Effector CD4-positive, alpha-beta T cell (primary cell): ENCODE results near the gene FA2H.

Experiments
- DNase-seq: peaks from one replicate; pipeline ENCODE4 v3.0.0-alpha.2; 2020

FA2H gene

DNA sequence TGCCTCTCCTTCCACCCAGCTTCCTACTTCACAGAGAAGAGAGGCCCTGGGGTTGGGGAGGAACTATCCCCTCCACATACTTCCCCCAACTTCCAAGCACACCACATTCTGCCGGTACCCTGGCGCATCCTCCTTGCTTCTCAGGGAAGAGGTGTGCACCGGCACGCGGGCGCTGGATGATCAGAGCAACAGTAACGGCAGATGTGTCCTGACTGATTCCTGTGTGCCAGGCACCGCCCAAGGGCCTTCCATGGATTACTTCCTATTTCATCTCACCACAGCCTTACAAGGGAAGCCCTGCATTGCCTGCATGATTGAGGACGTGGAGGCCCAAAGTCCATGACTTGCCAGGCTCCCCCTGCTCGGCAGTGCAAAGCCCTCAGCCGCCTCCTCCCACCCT lies 52.9 kb downstream of the FA2H start:
- no peak for DNase-seq

DNA sequence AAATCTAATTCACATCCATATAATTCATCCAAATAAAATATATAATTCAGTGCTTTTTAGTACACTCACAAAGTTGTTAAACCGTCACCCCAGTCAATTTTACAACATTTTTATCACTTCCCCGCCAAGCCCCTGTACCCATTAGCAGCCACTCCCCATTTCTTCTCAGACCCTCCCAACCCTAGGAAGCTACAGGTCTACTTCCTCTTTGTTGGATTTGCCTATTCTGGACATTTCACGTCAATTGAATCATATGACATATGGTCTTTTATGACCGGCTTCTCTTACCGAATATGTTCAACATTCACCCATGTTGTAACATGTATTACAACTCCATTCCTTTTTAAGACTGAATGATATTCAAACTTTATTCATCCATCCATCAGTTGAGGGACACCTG lies 54.0 kb downstream of the FA2H start:
- no peak for DNase-seq

DNA sequence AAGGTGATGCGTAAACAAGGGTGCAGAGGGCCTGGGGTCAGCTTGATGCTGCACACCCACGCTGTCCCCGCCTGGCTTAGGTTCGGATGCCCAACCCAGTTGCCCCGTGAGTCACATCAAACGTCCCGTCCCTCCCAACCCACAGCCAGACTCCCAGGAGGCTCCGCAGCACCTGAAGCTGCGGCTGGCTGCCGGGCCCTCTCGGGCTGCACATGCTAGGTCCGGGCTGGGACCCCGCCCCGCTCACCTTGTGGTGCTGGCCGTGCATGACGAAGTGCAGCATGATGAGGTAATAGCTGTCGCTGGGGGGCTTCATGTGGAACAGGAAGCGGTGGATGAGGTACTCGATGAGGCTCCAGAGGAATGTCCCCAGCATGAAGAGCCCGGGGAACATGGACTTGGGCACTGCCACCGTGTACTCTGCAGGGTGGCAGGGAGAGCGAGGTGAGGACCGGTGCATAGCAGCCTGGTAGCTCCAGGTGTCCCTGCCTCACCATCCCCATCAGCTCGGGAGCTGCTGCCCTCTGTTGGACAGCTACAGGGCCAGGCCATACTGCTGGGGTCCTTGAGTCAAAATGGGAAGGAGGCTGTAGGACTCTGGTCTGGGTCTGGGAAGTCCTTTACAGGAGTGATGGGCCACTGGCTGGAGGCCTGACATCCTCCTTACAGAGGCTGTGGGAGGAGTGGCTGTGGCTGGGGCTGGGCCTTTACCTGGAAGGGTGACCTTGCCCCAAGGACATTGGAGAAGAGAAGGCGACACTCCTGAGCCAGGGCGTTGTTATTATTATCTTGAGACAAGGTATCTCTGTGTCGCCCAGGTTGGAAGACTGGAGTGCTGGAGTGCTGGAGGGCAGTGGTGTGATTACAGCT lies 55.6 kb downstream of the FA2H start:
- DNase-seq: no peak

DNA sequence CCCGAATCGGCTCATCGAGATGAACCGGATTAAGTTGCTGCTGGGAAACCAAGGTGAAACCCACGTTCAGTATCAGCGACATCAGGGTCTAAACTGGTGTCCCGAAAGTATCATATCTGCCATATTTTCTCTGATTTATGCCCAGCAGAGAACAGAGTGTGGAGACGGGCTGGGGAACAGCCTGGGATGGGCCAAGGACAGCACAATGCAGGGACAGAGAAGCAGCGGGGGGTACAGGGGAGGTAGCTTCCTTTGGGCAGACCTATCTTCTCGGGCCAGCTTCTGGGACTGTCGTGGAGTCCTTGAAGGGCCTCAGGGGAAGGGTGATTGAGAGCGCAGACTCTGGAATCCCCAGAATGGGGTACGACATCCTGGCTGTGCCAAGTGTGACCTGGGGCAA lies 56.5 kb downstream of the FA2H start:
- DNase-seq: no peak

DNA sequence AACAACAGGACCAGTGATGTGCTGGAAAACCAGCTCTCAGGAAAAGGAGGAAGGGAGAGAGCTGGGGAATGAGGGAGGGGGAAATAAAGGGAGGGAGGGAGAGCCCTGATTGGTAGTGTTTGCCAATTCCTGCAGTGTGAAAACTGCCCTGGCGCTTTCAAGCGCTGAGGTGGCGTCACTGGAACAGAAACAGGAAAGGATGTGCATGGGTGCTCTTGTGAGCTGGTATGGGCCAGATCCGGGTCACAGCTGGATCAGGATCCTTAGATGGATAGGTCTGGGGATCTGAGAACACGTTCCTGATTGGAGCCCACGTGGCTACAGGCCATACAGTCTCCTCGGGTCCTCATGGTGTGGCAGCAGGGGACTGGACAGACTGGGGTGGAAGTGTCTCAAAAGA lies 57.3 kb downstream of the FA2H start:
- DNase-seq: no peak

DNA sequence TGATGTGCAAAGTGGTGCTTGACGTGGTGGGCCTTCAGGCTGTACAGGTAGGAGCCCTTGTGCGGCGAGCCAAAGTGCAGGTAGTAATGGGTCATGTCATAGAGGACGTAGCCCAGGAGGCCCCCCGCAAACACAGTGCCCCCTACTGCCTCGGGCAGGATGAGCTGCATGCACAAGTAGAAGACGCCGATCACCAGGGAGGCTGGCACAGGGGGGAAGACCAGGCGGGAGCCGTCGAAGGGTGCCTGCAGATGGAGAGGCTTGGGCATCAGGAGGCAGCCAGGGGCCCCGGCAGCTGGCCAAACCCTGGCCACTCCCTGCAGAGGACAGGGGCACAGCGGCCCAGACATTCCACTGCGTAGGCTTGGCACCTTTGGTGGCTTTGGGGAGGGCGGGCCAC lies 58.3 kb downstream of the FA2H start:
- no peak for DNase-seq

DNA sequence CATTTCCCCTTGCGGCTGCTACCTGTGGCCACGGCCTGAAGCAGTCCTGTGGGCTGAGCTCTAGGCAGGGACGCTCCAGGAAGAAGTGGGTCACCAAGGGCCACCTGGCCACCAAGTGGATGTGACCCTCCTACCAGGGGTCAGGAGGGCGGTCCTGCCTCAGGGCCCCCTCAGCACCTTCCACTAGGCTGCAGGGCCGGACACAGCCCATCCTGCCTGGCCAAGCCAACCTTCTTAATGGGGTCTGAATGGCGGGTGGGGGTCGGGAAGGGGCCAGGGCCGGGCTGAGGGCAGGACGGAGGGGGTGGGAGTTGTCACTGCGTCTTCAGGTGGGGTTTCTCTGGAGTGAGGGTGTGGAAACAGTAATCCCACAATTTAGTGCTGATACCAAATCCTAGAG lies 60.7 kb downstream of the FA2H start:
- no peak for DNase-seq

DNA sequence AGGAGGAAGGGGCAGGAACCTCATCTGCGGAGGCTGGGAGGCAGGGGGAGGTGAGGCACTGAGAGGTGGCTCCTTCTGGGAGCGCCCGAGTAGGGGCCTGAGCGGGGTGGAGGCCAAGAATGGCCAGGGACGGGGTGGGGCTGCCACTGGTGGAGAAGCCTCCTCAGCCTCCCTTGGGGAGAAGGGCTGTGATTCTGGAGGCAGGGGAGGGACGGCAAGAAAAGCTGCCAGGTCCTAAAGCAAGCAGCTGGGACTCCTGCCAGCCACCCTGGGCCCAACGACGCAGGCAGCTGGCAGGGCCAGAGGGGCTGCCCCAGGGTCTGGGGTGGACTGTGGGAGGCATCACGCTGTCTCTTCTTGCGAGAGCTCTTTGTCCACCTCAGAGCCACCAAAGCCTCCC lies 61.3 kb downstream of the FA2H start:
- no peak for DNase-seq

DNA sequence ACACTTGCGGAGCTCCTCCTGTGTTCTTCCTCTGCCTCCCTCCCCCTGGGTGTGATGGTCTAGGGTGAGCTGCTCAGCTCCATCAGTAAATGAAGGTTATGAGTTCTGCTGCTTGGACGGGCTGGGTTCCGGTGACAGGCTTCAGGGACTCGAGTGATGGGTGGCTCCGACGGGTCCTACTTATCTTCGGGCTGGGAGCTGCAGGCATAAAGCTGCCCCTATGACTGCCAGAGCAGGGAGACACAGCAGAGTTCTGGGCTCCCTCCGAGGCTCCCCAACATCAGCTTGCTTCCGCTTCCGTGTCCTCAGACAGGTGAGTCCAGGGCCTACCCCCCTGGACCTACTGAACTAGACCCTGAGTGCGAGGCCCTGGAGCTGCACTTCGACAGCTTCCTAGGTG lies 62.7 kb downstream of the FA2H start:
- DNase-seq: no peak

DNA sequence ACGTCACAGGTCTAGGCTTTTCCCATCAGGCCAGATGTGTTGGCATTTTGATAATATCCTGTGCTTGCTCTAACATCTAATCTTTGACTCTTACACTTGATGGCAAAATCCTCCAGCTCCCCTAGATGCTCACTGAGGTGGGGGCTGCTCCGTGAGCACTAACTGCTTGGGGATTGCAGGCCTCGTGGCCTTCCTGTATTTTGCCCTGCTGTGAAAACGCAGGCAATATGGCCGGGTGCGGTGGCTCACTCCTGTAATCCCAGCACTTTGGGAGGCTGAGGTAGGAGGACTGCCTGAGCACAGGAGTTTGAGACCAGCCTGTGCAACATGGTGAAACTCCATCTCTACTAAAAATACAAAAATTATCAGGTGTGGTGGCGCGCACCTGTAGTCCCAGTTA lies 64.2 kb downstream of the FA2H start:
- DNase-seq: no peak

DNA sequence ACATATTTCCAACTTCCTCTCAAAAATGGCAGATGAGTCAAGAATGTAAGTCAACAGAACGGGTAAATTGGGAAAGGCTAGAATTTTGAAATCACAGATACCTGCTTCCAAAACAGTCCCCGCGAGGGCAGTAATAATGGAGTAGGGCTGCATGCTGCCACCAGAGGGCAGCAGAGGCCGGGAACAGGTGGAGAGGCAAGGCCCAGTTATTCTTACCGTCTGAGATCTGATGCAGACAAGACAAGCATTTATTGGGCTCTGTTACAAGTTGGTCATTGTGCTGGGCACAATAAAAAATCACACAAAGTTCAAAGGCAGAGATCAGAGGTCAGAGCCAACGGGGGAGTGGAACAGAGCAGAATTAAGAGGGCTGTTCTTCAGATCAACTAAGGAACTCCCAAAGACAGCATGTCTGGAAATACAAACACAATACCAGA lies 65.2 kb downstream of the FA2H start:
- peak; percentile 75 for DNase-seq

DNA sequence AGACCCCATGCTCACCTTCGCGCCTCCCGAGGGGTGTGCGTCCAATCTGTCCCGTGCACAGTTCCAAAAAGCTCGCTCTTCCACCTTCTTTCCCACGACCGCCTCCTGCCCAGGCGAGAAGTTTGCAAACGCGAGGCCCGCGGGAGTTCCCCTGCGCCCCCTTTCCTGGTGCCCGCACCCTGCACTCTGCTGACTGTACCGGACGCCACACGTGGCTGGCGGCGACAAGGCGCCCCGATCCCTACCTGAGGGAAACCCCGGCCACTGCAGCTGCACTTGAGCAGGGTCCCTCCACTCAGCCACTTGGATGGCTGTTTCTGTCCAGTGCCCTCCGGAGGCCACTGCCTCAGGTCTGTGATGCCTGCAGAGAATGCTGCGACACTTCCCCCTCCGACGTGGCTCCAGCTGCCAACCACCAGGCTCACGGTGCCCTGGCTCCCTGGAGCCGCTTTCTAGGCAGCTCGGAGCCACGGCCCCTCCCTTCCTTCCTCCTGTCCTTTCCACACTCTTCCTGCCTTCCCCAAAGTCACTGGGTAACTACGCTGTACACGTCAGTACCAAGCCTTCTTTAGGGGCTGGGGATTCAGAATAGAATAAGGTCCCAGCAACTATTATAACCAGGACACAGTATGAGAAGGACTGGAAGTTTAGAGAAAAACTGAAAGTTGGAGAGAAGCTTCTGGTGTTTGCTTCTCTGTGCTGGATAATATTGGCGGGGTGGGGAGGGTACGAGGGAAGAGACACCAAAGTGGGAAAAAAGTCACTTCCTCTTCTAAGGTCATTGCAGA lies 74.0 kb downstream of the FA2H start, which contains the start of gene MLKL:
TSS of gene MLKL (minus strand) at position 425 of the 788 bp plus-strand sequence. CDS start 5,105 bp downstream, outside the sequence.
- peak; percentile 53 for DNase-seq

DNA sequence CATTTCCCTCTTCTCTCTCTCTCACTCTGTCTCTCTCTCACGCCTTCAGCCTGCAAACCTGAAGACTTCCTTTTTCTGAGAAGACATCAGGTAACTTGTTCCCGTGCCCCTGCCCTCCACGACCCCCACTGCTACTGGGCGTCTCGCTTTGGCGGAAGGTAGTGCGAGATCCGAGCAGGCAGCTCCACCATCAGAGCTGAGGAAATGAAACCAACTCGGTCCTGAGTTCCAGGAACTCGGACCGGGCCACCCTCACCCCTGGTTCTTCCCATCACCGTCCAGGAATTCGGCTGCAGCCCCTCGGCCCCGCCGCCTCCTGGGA lies 74.5 kb downstream of the FA2H start:
- no peak for DNase-seq

DNA sequence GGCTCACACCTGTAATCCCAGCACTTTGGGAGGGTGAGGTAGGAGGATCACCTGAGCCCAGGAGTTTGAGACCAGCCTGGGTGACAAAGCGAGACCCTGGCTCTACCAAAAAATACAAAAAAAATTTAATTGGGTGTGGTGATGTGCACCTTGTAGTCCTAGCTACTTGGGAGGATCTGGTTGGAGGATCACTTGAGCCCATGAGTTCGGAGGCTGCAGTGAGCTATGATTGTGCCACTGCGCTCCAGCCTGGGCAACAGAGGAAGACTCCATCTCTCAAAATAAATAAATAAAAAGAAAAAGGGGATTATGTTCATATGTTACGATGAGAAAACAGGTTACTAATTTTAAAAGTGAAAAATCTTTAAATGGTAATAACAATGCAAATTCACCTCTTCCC lies 75.0 kb downstream of the FA2H start:
- DNase-seq: no peak

DNA sequence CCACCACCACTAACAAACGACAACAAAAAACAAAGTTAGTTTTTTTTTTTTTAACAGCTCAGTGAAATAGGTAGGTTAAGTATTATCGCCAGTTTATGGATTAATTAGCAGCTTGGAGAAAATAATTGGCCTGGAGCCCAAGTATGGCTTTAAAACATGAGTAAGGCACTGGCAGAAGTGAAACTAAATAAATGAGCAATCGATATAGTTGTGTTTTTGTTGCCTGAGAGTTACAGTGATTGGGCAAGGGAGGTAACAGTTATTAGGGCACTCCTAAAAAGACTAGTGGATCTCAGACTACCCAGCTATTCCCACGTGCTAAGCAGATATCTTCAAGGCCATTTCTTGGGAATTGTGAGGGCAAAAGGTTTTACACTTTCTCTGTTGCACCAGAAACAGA lies 76.4 kb downstream of the FA2H start:
- no peak for DNase-seq

DNA sequence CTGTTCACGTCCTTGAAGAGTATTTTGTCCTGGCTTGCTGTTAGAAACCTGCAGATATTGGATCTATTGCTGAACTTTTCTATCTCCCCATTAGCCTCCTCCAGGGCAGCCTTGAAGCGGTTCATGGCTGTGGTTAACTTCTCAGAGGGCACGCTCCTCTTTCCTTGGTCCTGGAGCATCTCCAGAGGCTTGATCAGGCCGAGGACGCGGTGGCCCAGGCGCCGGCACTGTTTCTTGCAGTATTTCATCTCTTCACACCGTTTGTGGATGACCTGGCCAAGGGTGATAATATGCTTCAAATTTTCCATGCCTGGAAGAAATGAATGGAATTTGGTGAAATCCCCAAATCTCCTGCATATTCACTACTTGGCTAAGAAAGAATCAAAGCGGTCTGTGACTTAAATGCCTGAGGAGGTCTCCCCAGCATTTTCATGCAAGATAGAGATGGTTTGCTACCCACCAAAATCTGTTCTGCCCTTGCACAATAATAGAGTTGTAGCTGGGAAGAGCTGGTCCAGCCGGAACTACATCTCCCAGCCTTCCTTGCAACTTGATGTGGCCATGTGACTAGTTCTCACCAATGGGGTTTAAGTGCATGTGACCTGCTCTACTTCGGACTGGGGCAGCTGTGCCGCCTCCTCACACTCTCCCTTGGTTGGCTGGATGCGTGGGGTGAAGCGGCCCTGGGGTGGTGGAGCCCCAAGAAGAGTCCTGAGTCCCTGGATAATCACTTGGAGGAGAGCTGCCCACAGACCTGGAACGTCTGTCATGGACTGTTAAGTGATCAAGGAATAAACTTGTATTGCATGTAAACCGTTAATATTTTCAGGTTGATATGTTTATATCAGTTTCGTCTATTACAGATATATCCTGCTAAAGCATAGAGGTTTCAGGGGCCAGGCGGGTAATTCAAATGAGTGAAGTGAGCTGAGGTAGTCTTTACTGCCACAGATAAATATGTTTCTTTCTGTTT lies 78.9 kb downstream of the FA2H start:
- DNase-seq: peak; percentile 60

DNA sequence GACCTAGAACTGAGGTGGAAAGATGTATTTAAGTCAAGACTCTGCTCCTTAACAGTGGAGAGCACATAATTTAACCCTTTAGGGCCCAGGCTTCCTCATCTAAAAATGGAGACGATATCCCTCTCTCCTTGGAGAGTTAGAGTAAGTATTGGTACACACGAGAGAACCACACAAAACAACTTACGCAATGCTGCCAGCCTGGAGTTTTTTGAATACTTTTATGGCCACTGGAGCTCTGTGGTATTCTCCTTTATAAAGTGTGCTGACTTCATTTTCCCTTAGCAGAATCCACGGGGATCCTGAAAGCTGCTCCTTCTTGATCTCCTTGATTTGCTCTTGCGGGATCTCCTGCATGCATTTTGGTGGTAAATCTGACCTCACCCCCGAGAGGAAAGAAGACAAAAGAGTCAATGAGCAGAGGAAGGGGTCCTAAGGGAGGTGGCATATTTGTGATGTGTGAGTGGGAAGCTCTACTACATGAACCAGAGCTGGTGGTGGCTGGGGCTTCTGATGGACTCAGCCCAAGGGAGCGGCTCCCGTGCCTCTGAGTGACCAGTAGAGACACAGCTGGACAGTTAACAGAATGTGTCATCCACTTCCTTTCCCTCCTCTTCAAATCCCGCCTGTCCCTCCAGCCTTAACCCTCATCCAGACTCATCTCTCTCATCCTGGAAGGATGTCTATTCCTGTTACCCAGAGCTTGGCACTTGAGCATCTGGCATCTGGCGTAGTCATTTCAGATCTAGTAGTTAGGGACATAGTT lies 83.3 kb downstream of the FA2H start:
- DNase-seq: no peak

DNA sequence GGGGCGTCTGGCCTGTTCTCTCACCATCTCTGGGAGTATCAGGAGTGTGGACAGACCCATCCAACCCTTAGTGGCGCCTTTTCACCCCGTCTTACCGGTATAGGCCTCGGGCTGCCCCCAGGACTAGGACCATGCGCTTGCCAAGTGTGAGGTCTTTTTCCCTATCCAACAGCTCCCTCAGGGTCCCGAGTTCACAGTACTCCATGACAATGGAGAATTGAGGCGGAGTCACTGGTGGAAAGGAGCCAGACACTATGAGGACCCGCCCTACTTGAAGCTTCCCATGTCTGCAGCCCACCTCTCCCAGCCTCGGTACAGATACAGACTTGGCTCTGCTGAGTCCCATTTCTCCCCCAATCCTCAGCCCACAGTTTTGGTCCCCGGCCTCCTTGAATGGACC lies 92.1 kb downstream of the FA2H start:
- no peak for DNase-seq

DNA sequence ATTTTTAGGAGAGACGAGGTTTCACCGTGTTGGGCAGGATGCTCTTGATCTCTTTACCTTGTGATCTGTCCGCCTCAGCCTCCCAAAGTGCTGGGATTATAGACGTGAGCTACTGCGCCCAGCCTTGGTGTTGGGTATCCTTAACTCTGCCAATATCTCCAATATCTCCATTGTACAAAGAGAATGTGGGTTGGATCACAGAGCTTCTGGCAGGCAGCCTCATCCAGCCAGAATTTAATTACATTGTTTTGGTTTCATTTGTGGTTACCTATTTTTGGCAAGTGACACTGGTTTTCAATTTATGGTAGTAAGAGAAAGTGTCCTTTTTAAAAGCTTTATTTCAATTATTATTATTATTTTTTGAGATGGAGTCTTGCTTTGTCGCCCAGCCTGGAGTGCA lies 93.9 kb downstream of the FA2H start:
- no peak for DNase-seq

DNA sequence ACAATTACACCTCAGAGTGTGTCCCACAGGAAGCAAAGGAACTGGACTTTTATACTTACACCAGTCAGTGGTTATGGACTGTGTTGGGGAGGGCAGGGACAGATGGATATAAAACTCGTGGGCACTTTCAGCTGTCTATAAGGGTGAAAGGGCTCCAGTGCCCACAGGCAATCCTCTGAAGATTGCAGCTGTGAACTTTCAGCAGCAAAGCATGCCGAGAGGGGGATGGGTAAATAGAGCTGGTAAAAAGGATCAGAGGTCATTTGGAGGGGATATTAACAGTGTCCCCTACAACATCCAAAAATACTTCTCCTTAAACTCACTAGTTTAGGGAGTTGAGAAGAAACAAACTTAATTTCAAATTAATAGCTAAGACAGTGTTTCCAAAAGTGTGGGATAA lies 94.6 kb downstream of the FA2H start:
- DNase-seq: no peak

DNA sequence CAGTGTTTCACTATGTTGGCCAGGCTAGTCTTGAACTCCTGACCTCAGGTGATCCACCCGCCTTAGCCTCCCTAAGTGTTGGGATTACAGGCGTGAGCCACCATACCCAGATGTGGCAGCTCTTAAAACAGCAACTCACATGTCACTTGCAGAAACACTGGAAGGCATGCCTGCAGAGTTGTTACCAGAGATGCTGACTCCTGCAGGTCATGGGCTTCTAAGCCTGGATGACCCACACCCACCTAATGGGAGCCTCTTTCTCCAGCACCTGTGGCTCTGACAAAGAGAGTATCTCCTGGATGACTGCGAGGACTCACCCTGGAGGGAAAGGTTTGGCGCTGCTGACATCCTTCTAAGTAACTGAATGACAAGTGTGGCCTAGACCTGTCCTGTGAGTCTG lies 96.8 kb downstream of the FA2H start:
- no peak for DNase-seq

DNA sequence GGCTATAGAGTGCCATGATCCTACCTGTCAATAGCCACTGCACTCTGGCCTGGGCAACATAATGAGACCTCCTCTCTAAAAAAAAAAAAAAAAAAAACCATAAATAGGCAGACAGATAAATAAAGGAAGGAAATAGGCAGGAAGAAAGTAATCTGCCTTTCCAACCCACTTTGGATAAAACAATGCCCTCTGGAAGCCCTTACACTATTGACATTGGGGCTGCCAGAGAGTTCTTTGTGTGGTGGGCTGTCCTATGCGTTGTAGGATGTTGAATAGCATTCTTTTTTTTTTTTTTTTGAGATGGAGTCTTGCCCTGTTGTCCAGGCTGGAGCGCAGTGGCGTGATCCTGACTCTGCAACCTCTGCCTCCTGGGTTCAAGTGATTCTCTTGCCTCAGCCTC lies 100.7 kb downstream of the FA2H start:
- no peak for DNase-seq
